Measurements from ENCODE around the gene HSD17B14.

HSD17B14 gene

GRCh38 chr19:48805452-48805851, 30.8 kb downstream of the HSD17B14 start:
- H3K9me3 ChIP-seq (ENCODE audit: control insufficient read depth, low read depth, low read length): no peaks in the 10 kb centered on the region
- H3K4me1 ChIP-seq (ENCODE audit: control insufficient read depth, low read depth, low read length): peaks cover 18% of the 10 kb centered on the region
- no peak overlapping the region for H3K27ac ChIP-seq (ENCODE audit: low read length)
- H3K9ac ChIP-seq (ENCODE audit: low read length): no peak overlapping the region
- no peaks in the 10 kb centered on the region for H3K36me3 ChIP-seq (ENCODE audit: control insufficient read depth, low read depth, low read length)
- no peak overlapping the region for H3K4me3 ChIP-seq (ENCODE audit: low read length)
- peaks cover 12% of the 10 kb centered on the region for H3K27me3 ChIP-seq (ENCODE audit: control insufficient read depth, insufficient read depth, low read length)

- no peak overlapping the region for H3K4me3 ChIP-seq (ENCODE audit: low read length)
- no peak overlapping the region for H3K27ac ChIP-seq (ENCODE audit: low read length)
- no peaks in the 10 kb centered on the region for H3K36me3 ChIP-seq (ENCODE audit: control insufficient read depth, low read depth, low read length)
- H3K27me3 ChIP-seq (ENCODE audit: control insufficient read depth, insufficient read depth, low read length): peaks cover 2% of the 10 kb centered on the region
- H3K4me1 ChIP-seq (ENCODE audit: control insufficient read depth, low read depth, low read length): peaks cover 15% of the 10 kb centered on the region
- no peak overlapping the region for H3K9ac ChIP-seq (ENCODE audit: low read length)
- H3K9me3 ChIP-seq (ENCODE audit: control insufficient read depth, low read depth, low read length): no peaks in the 10 kb centered on the region
These were observed 31.8 kb downstream of the HSD17B14 start for GRCh38 chr19:48804496-48804895.

GRCh38 chr19:48802623-48803022, 33.7 kb downstream of the HSD17B14 start:
- Histone ChIP-seq H3K9ac (ENCODE audit: low read length) (no peak overlapping the region), H3K36me3 (ENCODE audit: control insufficient read depth, low read depth, low read length) (no peaks in the 10 kb centered on the region), H3K4me1 (ENCODE audit: control insufficient read depth, low read depth, low read length) (peaks cover 20% of the 10 kb centered on the region), H3K4me3 (ENCODE audit: low read length) (no peak overlapping the region), H3K27ac (ENCODE audit: low read length) (no peak overlapping the region), H3K27me3 (ENCODE audit: control insufficient read depth, insufficient read depth, low read length) (no peaks in the 10 kb centered on the region), H3K9me3 (ENCODE audit: control insufficient read depth, low read depth, low read length) (no peaks in the 10 kb centered on the region)

- H3K27me3 ChIP-seq (ENCODE audit: control insufficient read depth, insufficient read depth, low read length): no peaks in the 10 kb centered on the region
- no peaks in the 10 kb centered on the region for H3K9me3 ChIP-seq (ENCODE audit: control insufficient read depth, low read depth, low read length)
- H3K27ac ChIP-seq (ENCODE audit: low read length): peak overlapping the region; percentile 30
- H3K36me3 ChIP-seq (ENCODE audit: control insufficient read depth, low read depth, low read length): no peaks in the 10 kb centered on the region
- peaks cover 7% of the 10 kb centered on the region for H3K4me1 ChIP-seq (ENCODE audit: control insufficient read depth, low read depth, low read length)
- H3K4me3 ChIP-seq (ENCODE audit: low read length): no peak overlapping the region
- no peak overlapping the region for H3K9ac ChIP-seq (ENCODE audit: low read length)
These were observed 36.7 kb downstream of the HSD17B14 start for GRCh38 chr19:48799358-48800300.

- H3K9me3 ChIP-seq (ENCODE audit: control insufficient read depth, low read depth, low read length): no peaks in the 10 kb centered on the region
- H3K27me3 ChIP-seq (ENCODE audit: control insufficient read depth, insufficient read depth, low read length): no peaks in the 10 kb centered on the region
- H3K9ac ChIP-seq (ENCODE audit: low read length): no peak overlapping the region
- H3K4me3 ChIP-seq (ENCODE audit: low read length): no peak overlapping the region
- peaks cover 7% of the 10 kb centered on the region for H3K4me1 ChIP-seq (ENCODE audit: control insufficient read depth, low read depth, low read length)
- no peaks in the 10 kb centered on the region for H3K36me3 ChIP-seq (ENCODE audit: control insufficient read depth, low read depth, low read length)
- H3K27ac ChIP-seq (ENCODE audit: low read length): peak overlapping the region; percentile 30
These were observed 37.4 kb downstream of the HSD17B14 start for GRCh38 chr19:48798937-48799336.

- H3K36me3 ChIP-seq (ENCODE audit: control insufficient read depth, low read depth, low read length): no peaks in the 10 kb centered on the region
- H3K4me3 ChIP-seq (ENCODE audit: low read length): no peak overlapping the region
- H3K4me1 ChIP-seq (ENCODE audit: control insufficient read depth, low read depth, low read length): peaks cover 7% of the 10 kb centered on the region
- H3K27ac ChIP-seq (ENCODE audit: low read length): no peak overlapping the region
- no peak overlapping the region for H3K9ac ChIP-seq (ENCODE audit: low read length)
- no peaks in the 10 kb centered on the region for H3K9me3 ChIP-seq (ENCODE audit: control insufficient read depth, low read depth, low read length)
- H3K27me3 ChIP-seq (ENCODE audit: control insufficient read depth, insufficient read depth, low read length): no peaks in the 10 kb centered on the region
These were observed 39.2 kb downstream of the HSD17B14 start for GRCh38 chr19:48797103-48797502.

- peaks cover 7% of the 10 kb centered on the region for H3K4me1 ChIP-seq (ENCODE audit: control insufficient read depth, low read depth, low read length)
- no peaks in the 10 kb centered on the region for H3K9me3 ChIP-seq (ENCODE audit: control insufficient read depth, low read depth, low read length)
- no peak overlapping the region for H3K4me3 ChIP-seq (ENCODE audit: low read length)
- H3K36me3 ChIP-seq (ENCODE audit: control insufficient read depth, low read depth, low read length): no peaks in the 10 kb centered on the region
- no peaks in the 10 kb centered on the region for H3K27me3 ChIP-seq (ENCODE audit: control insufficient read depth, insufficient read depth, low read length)
- H3K27ac ChIP-seq (ENCODE audit: low read length): no peak overlapping the region
- H3K9ac ChIP-seq (ENCODE audit: low read length): no peak overlapping the region
These were observed 39.8 kb downstream of the HSD17B14 start for GRCh38 chr19:48796298-48797083.

- Histone ChIP-seq H3K36me3 (ENCODE audit: control insufficient read depth, low read depth, low read length) (no peaks in the 10 kb centered on the region), H3K9ac (ENCODE audit: low read length) (no peak overlapping the region), H3K27ac (ENCODE audit: low read length) (no peak overlapping the region), H3K4me3 (ENCODE audit: low read length) (no peak overlapping the region), H3K4me1 (ENCODE audit: control insufficient read depth, low read depth, low read length) (peaks cover 7% of the 10 kb centered on the region), H3K27me3 (ENCODE audit: control insufficient read depth, insufficient read depth, low read length) (no peaks in the 10 kb centered on the region), H3K9me3 (ENCODE audit: control insufficient read depth, low read depth, low read length) (no peaks in the 10 kb centered on the region)
These were observed 40.6 kb downstream of the HSD17B14 start for GRCh38 chr19:48795685-48796070.

- Histone ChIP-seq H3K27me3 (ENCODE audit: control insufficient read depth, insufficient read depth, low read length) (no peaks in the 10 kb centered on the region), H3K36me3 (ENCODE audit: control insufficient read depth, low read depth, low read length) (no peaks in the 10 kb centered on the region), H3K9me3 (ENCODE audit: control insufficient read depth, low read depth, low read length) (no peaks in the 10 kb centered on the region), H3K4me3 (ENCODE audit: low read length) (peak overlapping the region; percentile 79), H3K9ac (ENCODE audit: low read length) (peak overlapping the region; percentile 36), H3K27ac (ENCODE audit: low read length) (no peak overlapping the region), H3K4me1 (ENCODE audit: control insufficient read depth, low read depth, low read length) (peaks cover 7% of the 10 kb centered on the region)
These were observed 41.1 kb downstream of the HSD17B14 start for GRCh38 chr19:48795055-48795684.

- Histone ChIP-seq H3K4me1 (ENCODE audit: control insufficient read depth, low read depth, low read length) (peaks cover 4% of the 10 kb centered on the region), H3K27me3 (ENCODE audit: control insufficient read depth, insufficient read depth, low read length) (no peaks in the 10 kb centered on the region), H3K9ac (ENCODE audit: low read length) (no peak overlapping the region), H3K4me3 (ENCODE audit: low read length) (no peak overlapping the region), H3K9me3 (ENCODE audit: control insufficient read depth, low read depth, low read length) (no peaks in the 10 kb centered on the region), H3K27ac (ENCODE audit: low read length) (no peak overlapping the region), H3K36me3 (ENCODE audit: control insufficient read depth, low read depth, low read length) (no peaks in the 10 kb centered on the region)
These were observed 42.0 kb downstream of the HSD17B14 start for GRCh38 chr19:48794291-48794690.

GRCh38 chr19:48793271-48793670, 43.0 kb downstream of the HSD17B14 start:
- Histone ChIP-seq H3K9ac (ENCODE audit: low read length) (no peak overlapping the region), H3K27me3 (ENCODE audit: control insufficient read depth, insufficient read depth, low read length) (no peaks in the 10 kb centered on the region), H3K27ac (ENCODE audit: low read length) (no peak overlapping the region), H3K4me1 (ENCODE audit: control insufficient read depth, low read depth, low read length) (no peaks in the 10 kb centered on the region), H3K36me3 (ENCODE audit: control insufficient read depth, low read depth, low read length) (no peaks in the 10 kb centered on the region), H3K9me3 (ENCODE audit: control insufficient read depth, low read depth, low read length) (no peaks in the 10 kb centered on the region), H3K4me3 (ENCODE audit: low read length) (no peak overlapping the region)
